NCI-H774 (cell line): ENCODE data around the gene CUBN.

ENCODE experiments used
- DNase-seq: peaks from one replicate; lab custom pipeline; 2025; lab: John Stamatoyannopoulos, UW

Gene CUBN

GRCh38 chr10:17010363-17011145 is 119.1 kb downstream of the CUBN start:
- no peak for DNase-seq

GRCh38 chr10:17009212-17009700 is 120.4 kb downstream of the CUBN start:
- no peak for DNase-seq

- DNase-seq: no peak
Observed at GRCh38 chr10:17007418-17007770, 122.2 kb downstream of the CUBN start.

GRCh38 chr10:17006631-17007417 is 122.8 kb downstream of the CUBN start:
- DNase-seq: no peak

- DNase-seq: no peak
Observed at GRCh38 chr10:17005621-17006566, 123.7 kb downstream of the CUBN start.

- DNase-seq: no peak
Observed at GRCh38 chr10:17004801-17005380, 124.7 kb downstream of the CUBN start.

GRCh38 chr10:17003651-17004286 is 125.8 kb downstream of the CUBN start:
- DNase-seq: no peak

GRCh38 chr10:17003151-17003550 is 126.5 kb downstream of the CUBN start:
- no peak for DNase-seq

- DNase-seq: no peak
Observed at GRCh38 chr10:17001961-17002749, 127.5 kb downstream of the CUBN start.

- DNase-seq: no peak
Observed at GRCh38 chr10:17001297-17001744, 128.3 kb downstream of the CUBN start.

- DNase-seq: no peak
Observed at GRCh38 chr10:16999665-17000451, 129.8 kb downstream of the CUBN start.

GRCh38 chr10:16996530-16996964 is 133.1 kb downstream of the CUBN start:
- no peak for DNase-seq

GRCh38 chr10:16995867-16996529 is 133.6 kb downstream of the CUBN start:
- DNase-seq: no peak

- no peak for DNase-seq
Observed at GRCh38 chr10:16993186-16993585, 136.4 kb downstream of the CUBN start.

GRCh38 chr10:16992611-16993119 is 136.9 kb downstream of the CUBN start:
- no peak for DNase-seq

GRCh38 chr10:16991011-16991410 is 138.6 kb downstream of the CUBN start:
- no peak for DNase-seq

GRCh38 chr10:16989826-16990293 is 139.8 kb downstream of the CUBN start:
- no peak for DNase-seq

GRCh38 chr10:16988900-16989299 is 140.7 kb downstream of the CUBN start:
- DNase-seq: no peak
